Fibroblast of villous mesenchyme (primary cell): Measurements from ENCODE around the gene EZH1. TPM values are rescaled to one million over a fixed set of nuclear protein-coding genes. Genes with fewer than 3 reads are reported as not detected.

Experiments
- DNase-seq: peaks from one replicate; pipeline ENCODE4 v3.0.0-alpha.2; 2010; ENCODE audit warnings: low read depth
- H3K4me3 ChIP-seq: 2 replicates; pipeline ENCODE4 v1.5.1; 2011; ENCODE audit warnings: low read depth, mild to moderate bottlenecking, low read length
- total RNA-seq: library from RNA; depleted of rRNA; stranded (reverse); fragments of >200 nt; gene quantifications from 2 replicates; pipeline ENCODE4 v1.2.3, GENCODE V29; 2012
- TF ChIP-seq, protein P1 (sequence below): IDR thresholded peaks from 2 replicates; pipeline ENCODE4 v1.5.1; 2012; ENCODE audit warnings: low read depth, mild to moderate bottlenecking, low read length; ENCODE audit not compliant: insufficient read depth

The EZH1 gene
- total RNA-seq, 1 donor, result 22.0 TPM

DNA sequence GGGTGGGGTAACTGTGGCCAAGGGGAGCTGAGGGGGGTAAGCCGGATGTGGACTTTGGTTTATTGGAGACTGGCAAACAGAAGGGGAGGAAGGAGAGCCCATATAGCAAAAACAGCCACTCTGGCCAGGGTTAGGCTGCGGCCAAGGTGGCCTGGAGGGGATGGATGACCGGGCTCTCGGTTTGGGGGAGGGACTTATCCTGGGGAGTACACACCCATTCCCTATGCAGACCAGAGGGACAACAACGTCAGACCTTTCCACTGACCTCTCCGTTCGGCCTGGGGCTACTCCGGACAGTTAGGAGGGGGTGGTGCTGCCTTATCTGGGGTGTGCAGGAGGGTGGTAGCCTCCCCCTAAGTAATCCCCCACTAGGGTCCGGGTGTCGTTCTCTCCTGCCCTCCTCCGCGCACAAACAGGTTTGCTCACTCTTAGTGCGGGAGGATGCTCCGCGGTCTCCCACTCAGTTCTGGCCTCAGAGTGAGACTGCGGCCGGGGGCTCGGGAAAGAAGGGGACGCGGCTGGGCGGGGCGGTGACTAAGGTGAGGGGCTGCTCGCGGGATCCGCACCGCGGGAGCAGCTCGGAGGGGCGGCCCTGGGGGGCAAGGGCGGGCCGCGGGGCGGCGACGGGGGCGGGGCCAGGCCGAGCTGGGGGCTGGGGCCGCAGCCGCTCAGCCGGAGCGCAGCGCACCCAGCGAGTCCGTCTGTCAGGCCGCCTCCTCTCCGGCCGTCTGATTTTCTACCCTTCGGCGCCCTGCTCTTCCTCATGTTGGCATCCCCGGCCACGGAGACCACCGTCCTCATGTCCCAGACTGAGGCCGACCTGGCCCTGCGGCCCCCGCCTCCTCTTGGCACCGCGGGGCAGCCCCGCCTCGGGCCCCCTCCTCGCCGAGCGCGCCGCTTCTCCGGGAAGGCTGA is 35.4 kb upstream of the EZH1 start, which contains the start of gene WNK4:
Gene WNK4 (plus strand): TSS at position 675 of the 915 bp plus-strand sequence. CDS start 89 bp downstream, at position 764.
- peak; percentile 37 for DNase-seq
- TF ChIP-seq, protein P1, sequence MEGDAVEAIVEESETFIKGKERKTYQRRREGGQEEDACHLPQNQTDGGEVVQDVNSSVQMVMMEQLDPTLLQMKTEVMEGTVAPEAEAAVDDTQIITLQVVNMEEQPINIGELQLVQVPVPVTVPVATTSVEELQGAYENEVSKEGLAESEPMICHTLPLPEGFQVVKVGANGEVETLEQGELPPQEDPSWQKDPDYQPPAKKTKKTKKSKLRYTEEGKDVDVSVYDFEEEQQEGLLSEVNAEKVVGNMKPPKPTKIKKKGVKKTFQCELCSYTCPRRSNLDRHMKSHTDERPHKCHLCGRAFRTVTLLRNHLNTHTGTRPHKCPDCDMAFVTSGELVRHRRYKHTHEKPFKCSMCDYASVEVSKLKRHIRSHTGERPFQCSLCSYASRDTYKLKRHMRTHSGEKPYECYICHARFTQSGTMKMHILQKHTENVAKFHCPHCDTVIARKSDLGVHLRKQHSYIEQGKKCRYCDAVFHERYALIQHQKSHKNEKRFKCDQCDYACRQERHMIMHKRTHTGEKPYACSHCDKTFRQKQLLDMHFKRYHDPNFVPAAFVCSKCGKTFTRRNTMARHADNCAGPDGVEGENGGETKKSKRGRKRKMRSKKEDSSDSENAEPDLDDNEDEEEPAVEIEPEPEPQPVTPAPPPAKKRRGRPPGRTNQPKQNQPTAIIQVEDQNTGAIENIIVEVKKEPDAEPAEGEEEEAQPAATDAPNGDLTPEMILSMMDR, result no peak

DNA sequence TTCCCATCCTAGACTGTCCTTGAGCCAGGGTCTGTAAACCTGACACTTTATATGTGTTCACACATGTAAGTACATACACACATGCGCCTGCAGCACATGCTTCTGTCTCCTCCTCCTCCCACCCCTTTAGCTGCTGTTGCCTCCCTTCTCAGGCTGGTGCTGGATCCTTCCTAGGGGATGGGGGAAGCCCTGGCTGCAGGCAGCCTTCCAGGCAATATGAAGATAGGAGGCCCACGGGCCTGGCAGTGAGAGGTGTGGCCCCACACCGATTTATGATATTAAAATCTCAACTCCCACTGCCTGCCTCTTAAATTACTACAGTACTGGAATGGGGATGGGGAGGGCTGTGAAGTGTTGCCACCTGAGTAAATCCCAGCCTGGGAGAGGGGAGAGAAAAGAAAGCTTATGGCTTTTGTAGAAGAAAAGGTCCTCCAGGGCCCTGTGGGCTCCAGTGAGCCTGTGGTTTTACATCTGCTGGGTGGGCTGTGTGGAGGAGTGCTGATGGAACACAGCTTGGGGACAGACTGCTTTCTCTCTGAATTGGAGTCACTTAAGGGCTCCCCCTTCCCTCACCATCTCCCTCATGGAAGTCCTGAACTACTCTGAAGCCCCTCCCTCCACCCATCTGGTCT is 34.6 kb upstream of the EZH1 start:
- TF ChIP-seq, protein P1, result no peak
- DNase-seq, result no peak
- no peak overlapping the region for H3K4me3 ChIP-seq

More for the DNA sequence above, 35.4 kb upstream of the EZH1 start, which contains the start of gene WNK4:
- H3K4me3 ChIP-seq, result peak within 1 kb of the TSS; percentile 63

DNA sequence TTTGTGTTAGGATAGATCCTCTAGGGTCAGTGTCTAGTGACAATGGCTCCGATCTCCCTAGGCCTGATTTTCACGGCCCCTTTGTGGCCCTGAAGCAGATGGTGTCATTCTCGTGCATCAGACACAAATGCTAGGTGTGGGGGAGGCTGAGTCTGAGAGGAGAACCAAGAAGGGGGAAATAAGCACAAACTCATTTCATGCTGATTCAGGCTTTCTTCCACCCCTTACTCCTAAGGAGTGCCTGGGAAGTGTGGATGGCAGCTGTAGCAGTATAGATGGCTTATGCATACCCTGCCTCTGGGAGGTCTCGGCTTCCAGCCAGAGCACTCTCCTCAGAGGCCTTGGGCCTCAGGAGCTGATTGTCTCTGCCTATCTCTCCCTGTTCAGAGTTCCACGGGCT is 33.7 kb upstream of the EZH1 start:
- no peak overlapping the region for H3K4me3 ChIP-seq
- TF ChIP-seq, protein P1, result no peak
- no peak for DNase-seq

DNA sequence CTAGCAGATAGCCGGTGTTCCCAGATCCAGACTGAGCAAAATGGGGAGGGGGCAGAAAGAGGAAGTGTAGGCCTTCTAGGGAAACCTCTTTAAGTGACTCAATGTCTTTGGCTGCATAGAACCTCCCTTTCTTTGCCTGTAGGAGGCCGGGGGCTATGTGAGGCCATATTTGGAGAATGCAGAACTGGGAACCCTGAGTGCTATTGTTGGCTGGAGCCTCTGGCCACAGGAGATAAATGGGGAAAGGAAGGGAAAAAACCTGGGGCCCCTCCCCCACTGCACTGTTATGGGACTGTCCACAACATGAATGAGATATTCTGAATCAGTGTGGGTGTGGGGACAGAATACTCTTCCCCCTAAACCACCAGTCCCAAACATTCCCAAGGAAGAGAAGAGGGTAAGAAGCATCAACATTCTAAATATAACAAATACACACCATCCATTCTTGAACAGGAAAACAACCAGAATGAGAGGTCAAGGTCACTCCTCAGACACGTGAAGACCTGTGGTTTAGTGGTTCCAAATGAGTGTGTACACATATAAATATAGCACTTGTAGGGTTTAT is 30.8 kb upstream of the EZH1 start:
- DNase-seq, result no peak
- H3K4me3 ChIP-seq, result no peak overlapping the region
- TF ChIP-seq, protein P1, result no peak

DNA sequence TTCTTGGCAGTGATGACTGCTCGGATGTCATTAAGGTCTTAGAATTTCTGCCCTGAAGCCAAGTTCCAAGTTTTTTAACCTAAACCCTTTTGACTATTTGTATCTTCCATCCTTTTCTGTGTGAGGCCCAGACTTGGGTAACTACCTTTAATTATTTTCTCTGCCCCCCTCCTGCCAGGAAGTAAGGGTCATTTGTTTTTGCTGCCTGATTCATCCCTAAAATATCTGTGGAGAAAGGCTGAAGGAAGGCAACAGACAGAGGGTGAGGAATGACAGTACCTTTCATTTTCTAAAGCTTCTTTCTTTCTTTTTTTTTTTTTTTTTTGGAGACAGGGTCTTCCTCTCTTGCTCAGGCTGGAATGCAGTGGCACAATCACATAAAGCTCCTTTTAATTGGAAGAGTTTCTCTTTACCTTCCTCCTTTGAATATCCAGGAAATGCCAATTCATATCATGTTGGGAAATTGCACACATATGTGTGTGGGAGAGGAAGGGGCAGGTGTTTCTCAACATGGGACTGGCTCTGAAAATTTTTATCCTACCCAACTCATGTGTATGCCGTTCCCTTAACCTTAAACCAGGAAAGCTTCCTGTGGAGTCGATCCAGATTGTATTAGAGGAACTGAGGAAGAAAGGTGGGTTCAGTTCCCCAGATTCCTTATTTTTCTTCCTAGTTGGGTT is 29.4 kb upstream of the EZH1 start:
- TF ChIP-seq, protein P1, result no peak
- peak overlapping the region; percentile 91 for H3K4me3 ChIP-seq
- no peak for DNase-seq

DNA sequence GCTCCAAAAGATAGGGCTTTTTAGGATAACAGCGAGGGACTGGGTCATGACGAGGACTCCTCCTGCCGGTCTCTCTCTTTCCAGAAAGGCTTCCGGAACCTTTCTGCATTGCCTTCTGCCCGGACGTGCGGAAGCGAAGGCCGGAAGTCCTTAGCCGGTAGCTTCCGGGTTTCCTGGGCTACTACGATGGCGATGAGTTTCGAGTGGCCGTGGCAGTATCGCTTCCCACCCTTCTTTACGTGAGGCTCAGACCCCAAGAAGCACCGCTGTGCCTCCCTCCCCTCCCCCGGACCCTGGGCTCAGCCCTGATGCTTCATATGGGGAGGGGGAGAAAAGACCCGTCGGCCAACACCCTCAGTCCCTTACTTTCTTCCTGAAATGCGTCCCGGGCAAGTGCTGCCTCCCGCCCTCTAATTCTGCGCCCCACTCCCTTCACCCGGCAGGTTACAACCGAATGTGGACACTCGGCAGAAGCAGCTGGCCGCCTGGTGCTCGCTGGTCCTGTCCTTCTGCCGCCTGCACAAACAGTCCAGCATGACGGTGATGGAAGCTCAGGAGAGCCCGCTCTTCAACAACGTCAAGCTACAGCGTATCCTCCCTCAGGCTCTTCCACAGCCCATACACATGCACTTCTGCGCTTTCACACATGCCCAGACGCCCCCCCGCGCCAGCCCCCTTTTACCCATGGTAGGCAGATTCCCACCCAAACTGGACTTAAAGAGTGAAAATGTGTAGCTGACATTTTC is 28.6 kb upstream of the EZH1 start, which contains the start of gene VPS25:
Gene VPS25 (plus strand): TSS at position 160 of the 746 bp plus-strand sequence. CDS start 27 bp downstream, at position 187.
- TF ChIP-seq, protein P1, result no peak
- DNase-seq, result peak; percentile 85
- peak within 1 kb of the TSS; percentile 91 for H3K4me3 ChIP-seq
